GM19328 (cell line): ENCODE data around the gene GCK.

ENCODE experiments used
- ATAC-seq: cut with Tn5 transposase; IDR thresholded peaks from one replicate; pipeline ENCODE4 v1.9.1; 2021; ENCODE audit warnings: mild to moderate bottlenecking, moderate library complexity; ENCODE audit not compliant: unreplicated experiment

Gene GCK

DNA sequence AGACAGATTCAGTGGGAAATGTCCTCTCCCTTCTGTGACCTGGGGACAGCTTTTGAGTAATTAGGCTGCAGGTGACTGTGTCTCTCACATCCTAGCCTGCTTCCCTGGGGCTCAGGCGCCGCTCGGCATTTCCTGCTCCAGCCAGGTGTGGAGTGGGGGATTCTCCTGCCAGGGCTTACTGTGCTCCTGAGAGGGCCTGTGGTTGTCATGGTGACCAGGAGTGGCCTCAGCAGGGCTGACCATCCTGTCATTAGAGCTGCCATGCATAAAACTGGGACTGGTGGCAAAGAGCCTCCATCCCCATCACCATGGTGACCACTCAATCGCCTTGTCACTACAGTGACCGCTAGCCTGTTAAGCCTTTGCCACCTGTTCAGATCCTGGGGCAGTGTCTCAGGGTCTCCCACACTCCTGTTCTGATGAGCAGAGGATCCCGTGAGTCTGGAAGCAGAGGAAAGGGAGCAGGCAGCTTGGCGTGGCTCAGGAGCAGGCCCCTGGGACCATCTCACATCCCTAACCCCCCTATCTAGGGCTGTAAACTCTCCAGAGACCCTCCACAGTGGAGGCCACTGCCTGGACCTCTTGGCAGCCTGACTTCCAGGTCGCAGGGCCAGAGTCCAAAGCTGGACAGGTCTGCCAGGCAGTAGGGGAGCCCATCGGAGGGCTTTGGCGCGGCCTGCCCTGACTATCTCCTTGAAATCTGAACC, at the start of gene GCK:
Gene GCK (minus strand): TSS at position 154 of the 707 bp plus-strand sequence. CDS start 486 bp downstream, outside the sequence.
- ATAC-seq: no peak

- no peak for ATAC-seq
Observed at GRCh38 chr7:44238116-44238695, 49.0 kb upstream of the GCK start.

- no peak for ATAC-seq
Observed at GRCh38 chr7:44237696-44238095, 48.5 kb upstream of the GCK start.

- no peak for ATAC-seq
Observed at GRCh38 chr7:44236333-44236728, 47.1 kb upstream of the GCK start.

GRCh38 chr7:44235582-44236332, 46.5 kb upstream of the GCK start:
- ATAC-seq: no peak

- no peak for ATAC-seq
Observed at GRCh38 chr7:44235066-44235465, 45.8 kb upstream of the GCK start.

GRCh38 chr7:44232901-44233715, 43.9 kb upstream of the GCK start:
- ATAC-seq: no peak

- no peak for ATAC-seq
Observed at GRCh38 chr7:44232396-44232795, 43.2 kb upstream of the GCK start.

GRCh38 chr7:44231088-44231487, 41.8 kb upstream of the GCK start:
- ATAC-seq: no peak

- no peak for ATAC-seq
Observed at GRCh38 chr7:44230286-44230685, 41.0 kb upstream of the GCK start.

DNA sequence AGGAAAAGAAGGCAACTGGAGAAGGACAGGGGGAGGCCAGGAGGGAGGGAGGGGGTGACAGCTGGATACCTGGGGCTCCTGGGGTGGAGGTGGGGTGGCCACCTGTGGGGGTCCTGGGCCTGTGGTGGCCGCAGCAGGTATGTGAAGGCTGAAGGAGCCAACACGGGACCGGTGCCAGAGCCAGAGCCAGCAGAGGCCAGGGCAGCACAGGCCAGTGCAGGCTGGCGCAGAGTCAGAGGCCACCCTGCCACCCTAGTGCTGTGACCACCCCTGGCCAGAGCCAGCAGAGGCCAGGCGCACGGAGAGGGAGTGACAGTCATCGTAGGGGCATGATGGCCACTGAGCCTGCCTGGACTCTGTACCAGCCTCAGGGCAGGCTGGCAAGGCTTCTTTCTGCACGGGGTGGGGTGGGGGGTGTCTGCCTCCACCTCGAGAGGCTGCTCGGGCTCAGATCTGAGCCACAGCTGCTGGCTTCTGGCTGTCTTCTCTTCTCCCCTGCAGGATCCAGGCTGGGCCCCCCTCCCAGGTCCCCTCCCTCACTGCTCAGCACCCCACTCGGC, 40.4 kb upstream of the GCK start:
- ATAC-seq: no peak

- ATAC-seq: no peak
Observed at GRCh38 chr7:44228571-44229350, 39.5 kb upstream of the GCK start.

GRCh38 chr7:44227911-44228310, 38.7 kb upstream of the GCK start:
- no peak for ATAC-seq

- ATAC-seq: no peak
Observed at GRCh38 chr7:44226396-44226753, 37.1 kb upstream of the GCK start.

- ATAC-seq: no peak
Observed at GRCh38 chr7:44225566-44226395, 36.5 kb upstream of the GCK start.

- no peak for ATAC-seq
Observed at GRCh38 chr7:44224974-44225565, 35.8 kb upstream of the GCK start.

- ATAC-seq: no peak
Observed at GRCh38 chr7:44224080-44224973, 35.1 kb upstream of the GCK start.
